ENCODE measurements around the gene CDH4.

DNA sequence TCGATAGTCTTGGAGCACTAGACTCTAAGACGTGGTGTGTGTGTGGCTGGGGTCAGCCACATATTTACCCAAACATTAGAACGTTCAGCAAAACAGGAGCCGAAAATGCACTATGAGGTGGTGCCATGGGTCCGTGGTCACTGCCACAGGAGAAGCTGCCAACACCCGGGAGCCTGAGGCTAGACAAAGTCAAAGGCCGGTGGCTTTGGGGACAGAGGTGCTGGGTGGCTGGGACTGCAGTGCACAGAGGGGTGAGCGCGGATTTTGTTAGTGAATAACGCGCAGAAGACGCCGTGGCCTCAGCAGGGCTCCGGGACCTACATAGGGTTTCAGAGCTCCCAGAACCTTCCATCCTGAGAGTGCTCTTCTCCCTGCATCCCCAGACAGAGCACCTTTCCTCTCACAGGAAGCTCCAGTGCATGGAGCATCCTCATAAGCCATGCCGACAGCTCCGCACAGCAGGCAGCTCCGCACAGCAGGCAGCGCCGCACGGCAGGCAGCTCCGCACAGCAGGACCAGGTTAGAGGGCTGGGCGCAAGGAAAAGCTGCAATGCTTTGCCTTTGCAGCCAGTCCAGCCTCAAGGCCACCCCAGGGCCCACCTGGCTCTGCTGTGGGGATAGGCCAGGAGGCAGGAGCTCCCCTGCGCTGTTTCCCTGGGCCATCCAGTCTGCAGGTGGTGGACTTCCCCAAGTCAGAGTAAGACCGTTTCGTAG, 509.5 kb downstream of the CDH4 start:
- no peak for TF ChIP-seq TEAD4 (IDR thresholded peaks at IDR 0.05)
- TF ChIP-seq TCF12 (IDR thresholded peaks at IDR 0.05; ENCODE audit: low read depth) = no peak
- TF ChIP-seq EP300 (IDR thresholded peaks at IDR 0.05; ENCODE audit: borderline replicate concordance) = no peak
- TF ChIP-seq, protein P1, sequence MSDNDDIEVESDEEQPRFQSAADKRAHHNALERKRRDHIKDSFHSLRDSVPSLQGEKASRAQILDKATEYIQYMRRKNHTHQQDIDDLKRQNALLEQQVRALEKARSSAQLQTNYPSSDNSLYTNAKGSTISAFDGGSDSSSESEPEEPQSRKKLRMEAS (IDR thresholded peaks at IDR 0.05) = no peak
- no peak for TF ChIP-seq CREB1 (IDR thresholded peaks at IDR 0.05; ENCODE audit: low read depth)
- TF ChIP-seq RAD21 (IDR thresholded peaks at IDR 0.05; ENCODE audit: low read depth) = no peak

All from Ishikawa (cell line).